KG1 (cell line): ENCODE data around the gene MYEOV.

ENCODE experiments used
- DNase-seq: peaks from one replicate; lab custom pipeline; 2025; lab: John Stamatoyannopoulos, UW

MYEOV gene

DNA sequence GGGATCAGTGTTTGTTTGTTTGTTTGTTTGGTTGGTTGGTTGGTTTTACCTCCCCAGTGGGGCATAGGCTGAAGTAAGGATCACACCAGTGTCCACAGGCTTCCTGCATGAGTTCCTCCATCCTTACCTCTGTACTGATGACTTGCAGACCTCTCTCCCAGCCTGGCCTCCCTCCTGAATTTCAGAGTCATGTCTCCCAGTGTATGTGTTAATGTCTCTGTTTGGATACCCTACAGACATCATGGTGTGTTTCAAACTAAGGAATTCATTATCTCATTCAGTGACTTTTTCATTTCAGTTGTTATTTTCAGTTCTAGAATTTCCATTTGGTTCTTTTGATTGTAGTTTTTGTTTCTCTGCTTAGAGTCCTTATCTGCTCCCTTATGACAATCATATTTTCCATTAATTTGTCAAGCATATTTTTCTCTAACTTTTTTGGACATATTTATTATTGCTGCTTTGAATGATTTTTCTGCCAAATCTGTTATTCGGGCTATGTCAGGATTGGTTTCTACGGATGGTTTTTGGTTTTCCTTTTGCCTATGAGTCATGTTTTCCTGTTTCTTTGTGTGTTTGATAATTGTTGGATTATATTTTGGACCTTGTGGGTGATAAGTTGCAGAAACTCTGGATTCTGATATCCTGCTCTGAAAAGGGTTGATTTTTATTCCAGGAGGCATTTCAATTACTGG, 23.6 kb downstream of the MYEOV start:
- DNase-seq, result no peak

- DNase-seq, result no peak
Measured at GRCh38 chr11:69318093-69318420, 24.1 kb downstream of the MYEOV start.

- DNase-seq, result no peak
Measured at GRCh38 chr11:69319255-69320106, 25.5 kb downstream of the MYEOV start.

DNA sequence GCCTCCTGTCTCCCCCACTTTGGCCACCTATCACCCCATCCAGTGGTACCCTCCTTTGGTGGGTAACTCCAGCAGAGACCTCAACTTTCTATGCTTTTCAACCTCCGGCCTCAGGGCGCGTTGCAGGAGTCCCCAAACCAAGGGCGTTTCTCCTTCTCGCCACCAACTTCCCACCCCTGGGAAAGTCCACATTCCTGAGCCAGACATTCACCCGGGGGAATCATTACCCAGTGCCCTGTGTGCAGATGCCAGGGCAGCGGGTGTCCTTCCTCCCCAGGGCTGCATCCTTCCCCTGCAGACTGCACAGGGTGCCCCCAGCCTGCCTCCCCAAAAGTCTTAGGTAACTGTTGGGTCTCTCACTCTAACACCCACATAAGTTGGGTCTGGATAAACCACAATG, 26.4 kb downstream of the MYEOV start:
- DNase-seq, result no peak

DNA sequence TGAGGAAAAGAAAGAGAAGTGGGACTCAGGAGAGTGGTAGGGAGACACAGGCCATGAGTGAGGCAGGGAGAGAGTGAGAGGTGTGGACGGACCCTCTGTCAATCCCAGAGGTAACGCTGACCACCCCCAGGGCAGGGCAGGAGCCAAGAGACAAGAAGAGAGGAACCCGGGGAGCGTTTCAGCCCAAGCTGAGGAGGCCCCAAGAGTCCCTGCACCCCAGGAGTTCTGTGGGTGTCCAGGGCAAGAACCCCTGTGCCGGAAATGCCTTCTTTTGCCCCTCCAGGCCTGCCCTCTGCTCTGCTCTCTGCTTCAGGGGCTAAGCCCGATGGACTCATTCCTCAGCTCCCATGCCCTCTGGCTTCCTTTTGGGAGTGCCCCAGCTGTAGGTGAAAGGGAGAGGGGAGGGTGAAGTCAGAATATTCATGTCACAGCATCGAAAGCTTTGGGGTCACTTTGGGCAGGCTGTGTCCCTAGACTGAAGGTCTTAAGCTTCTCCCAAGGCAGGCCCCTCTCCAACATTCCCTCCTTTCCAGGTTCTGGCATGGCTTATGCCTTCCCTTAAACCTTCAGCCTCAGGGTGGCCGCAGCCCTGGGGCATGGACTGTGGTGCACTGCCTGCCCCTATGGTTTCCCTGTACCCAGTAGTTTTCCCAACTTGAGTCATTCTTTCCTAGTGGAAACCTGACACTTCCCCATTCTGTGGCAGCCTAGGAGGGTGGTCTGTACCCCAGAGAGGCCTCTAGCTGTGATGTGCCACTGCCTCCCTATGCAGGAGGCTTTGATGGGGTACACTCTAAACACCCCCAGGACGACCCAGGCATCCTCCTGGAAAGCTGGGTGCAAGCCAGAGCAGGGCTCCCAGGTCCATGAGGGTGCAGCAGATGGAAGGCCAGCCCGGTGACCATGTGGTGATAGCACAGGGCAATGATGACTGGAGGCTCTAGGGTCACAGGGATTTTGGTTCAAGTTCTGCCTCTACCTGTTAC, 27.1 kb downstream of the MYEOV start:
- no peak for DNase-seq

DNA sequence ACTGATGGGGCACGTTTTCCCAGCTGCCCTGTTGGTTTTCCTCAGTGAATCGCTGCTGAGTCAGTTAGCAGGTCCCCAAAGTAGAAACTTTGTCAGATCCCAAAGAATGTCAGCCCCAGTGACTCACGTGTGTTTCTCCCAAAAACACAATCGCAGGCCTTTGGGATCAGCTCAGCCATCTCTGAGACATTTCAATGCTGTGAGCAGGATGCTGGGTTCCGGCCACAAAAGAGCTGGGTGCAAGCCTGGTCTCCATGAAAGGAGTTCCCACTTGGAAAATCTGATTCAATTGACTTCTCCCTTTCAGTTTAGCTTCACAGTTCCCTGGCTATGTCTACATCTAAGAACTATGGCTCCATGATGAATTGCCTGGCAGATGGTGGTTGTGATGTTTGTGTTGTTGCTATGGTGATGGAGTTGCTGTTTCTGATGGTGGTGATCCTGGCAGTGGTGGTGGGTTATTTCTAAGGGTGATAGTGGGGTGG, 28.0 kb downstream of the MYEOV start:
- DNase-seq, result no peak

DNA sequence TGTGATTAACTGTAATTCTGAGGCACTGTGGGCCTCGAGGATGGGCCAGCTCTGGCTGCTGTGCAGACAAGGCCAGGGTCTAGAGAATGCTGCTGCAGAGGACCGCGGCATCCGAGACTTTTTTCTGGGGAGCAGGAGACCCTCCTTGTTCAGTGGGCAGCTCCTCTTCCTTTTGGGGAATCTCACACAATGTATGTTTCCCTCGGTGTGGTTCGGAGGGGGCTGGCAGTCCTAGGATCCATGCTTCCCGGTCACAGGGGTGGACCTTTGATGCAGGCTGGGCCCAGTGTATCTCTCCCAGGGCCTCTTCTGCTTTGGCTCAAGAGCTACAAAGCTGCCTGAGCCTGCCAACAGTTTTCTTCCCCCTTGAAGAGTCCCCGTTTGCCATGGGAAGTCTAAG, 31.5 kb downstream of the MYEOV start:
- no peak for DNase-seq

- DNase-seq, result no peak
Measured at GRCh38 chr11:69326622-69327219, 32.8 kb downstream of the MYEOV start.

DNA sequence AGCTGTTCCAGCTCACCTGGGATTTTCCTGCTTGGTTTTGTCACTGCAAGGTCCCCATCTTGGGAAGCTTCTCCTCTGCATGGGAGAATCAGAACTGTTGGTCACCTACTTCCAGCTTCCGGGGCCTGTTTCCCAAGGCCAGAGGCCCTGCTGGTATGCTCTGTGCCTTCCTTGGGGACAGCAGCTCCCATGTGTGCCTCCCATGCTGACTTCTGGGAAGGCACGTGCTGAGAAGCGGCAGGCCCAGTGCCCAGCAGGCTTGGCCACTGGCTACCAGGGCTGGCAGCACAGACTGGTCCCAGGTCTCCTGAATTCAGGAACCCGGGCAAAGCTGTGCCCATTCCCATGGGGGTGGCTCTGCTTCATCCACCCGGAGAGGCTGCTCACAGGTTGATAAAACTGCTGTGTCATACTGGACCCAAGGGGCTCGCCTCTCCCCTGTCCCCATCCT, 33.8 kb downstream of the MYEOV start:
- no peak for DNase-seq

GRCh38 chr11:69328231-69328630, 34.3 kb downstream of the MYEOV start:
- no peak for DNase-seq

- no peak for DNase-seq
Measured at GRCh38 chr11:69329581-69329980, 35.6 kb downstream of the MYEOV start.

- no peak for DNase-seq
Measured at GRCh38 chr11:69330330-69330729, 36.4 kb downstream of the MYEOV start.

DNA sequence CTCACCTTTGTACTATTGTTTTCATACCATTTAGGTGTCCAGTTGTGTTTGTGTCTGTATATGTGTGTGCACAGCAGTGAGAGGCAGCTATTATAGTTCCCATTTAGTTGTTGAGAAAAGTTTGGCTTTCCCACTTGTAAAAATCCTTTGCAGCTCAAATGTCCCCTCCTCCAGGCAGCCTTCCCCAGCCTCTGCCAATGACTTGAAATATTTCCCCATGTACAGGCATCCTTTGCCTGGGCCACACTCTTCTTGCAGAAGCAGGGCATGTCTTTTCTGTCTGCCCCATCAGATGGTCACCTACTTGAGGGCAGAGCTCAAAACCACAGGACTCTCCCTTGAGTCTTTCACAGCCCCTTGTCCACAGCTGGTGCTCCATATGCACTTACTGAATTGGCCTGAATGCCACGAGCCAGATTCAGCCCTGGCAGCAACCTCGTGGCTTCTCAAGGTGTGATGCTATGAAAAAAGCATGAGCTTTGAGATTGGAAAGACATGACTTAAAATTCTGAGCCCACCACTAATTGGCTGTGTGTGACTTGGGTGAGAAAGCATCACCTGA, 39.3 kb downstream of the MYEOV start:
- DNase-seq, result no peak

DNA sequence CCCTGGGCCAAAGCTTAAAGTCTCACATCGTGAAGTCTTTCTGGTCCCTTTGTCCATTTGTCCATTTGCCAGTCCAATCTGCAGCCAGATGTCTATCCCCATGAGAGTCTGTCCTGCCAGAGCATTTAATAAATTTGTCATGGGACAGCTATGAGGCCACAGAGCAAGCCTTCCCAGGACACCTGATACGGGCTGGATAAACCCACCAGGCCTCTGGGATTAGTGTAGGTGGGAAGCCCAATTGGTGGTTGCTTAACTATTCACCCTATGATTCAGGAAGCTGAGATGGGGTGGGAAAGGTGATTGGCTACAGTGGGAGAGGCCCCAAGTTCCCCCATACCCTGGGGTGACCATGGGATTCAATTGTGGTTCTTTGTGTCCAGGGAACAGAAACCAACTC, 39.9 kb downstream of the MYEOV start:
- no peak for DNase-seq

GRCh38 chr11:69335007-69335780, 41.2 kb downstream of the MYEOV start:
- DNase-seq, result no peak

- no peak for DNase-seq
Measured at GRCh38 chr11:69335781-69336405, 41.9 kb downstream of the MYEOV start.

GRCh38 chr11:69337211-69337721, 43.3 kb downstream of the MYEOV start:
- DNase-seq, result no peak

DNA sequence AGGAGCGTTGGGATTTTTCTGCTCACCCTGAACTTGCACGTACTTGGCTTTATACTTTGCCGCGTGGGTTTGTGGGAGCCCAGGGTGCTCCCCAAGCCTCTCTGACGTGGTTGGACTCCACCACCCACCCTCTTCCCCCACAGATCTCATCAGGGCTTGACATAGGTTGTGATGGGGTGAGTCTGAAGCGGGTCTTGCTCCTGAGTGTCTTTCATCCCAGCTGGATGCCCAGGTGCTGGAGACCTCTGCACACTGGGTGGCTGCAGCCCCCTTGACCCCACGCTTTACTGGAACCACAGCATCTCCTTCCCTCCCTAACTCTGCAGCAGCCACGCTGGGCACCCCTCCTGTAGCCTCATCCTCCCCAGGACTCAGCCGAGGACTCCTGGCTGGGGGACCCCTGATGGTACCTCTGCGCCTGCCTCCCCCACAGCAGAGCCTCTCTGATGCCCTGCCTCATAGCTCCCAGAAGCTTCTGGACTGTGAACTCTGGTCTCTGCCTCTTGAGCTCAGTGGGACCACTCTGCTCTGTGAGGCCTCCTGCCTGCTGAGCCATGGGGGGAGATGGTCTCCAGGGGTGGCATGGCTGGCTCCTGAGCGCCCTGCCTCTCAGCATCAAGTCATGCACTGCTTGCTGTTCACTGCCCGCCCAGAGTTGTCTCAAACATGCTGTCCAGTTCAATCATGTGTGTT, 45.2 kb downstream of the MYEOV start:
- DNase-seq, result no peak

DNA sequence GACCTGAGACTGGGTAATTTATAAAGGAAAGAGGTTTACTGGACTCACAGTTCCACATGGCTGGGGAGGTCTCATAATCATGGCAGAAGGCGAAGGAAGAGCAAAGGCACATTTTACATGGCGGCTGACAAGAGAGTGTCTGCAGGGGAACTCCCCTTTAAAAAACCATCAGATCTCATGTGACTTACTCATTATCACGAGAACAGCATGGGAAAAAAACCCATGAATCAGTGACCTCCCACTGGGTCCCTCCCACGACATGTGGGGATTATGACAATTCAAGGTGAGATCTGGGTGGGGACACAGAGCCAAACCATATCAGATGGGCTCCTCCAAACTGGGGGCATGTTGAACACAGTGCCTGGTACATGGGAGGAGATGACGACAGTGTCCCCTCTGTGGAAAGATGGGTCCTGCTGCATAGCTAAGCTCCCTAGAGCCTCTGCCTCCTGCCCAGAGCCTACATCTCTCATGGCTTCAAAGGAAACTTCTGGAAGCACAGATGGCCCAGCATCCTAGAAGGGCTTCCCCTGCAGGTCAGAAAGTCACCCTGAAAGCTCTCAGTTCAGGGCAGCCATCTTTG, 46.1 kb downstream of the MYEOV start:
- no peak for DNase-seq
